Adrenal gland (tissue), 5 donors: ENCODE measurements around the gene SLC6A1.

ENCODE experiments used
- POLR2A ChIP-seq, 2 donors: fragments of 450-650 bp; IDR thresholded peaks; one replicate each; pipeline ENCODE4 v1.6.1; 2017; ENCODE audit warnings: antibody characterized with exemption in 2 of 2, mild to moderate bottlenecking in 2 of 2, moderate library complexity in 1 of 2
- TF ChIP-seq, protein P1 (sequence below), 6 experiments: fragments of 450-650 bp in 4 of 6; fragments of 200-600 bp in 2 of 6; sonication (generic) in 1 of 6; IDR thresholded peaks; 1 replicate in 5 of 6; 2 replicates in 1 of 6; pipeline versions ENCODE4 v1.5.1 to v1.8.0; 2016 to 2021; ENCODE audit warnings: antibody characterized with exemption in 6 of 6, mild to moderate bottlenecking in 2 of 6, moderate library complexity in 1 of 6
- donor health status: DM: no; HTN: no; CAD: no.

DNA sequence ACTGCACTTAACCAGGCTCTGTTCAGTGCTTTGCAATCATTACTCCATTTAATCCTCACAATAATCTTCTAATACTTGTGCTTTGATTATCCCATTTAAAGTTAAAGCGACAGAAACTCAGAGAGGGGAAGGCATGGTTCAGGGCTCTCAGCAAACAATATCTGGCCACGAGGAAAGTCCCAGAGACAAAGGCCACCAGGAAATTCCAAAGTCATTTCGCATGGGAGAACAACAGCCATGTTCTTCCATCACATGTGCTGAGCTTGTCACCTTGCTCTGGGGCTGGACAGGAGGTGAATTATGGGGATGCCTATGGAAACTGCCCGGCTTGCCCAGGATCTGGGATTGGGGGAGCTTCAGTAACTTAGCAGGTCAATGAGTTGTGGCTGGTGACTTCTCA lies 95.5 kb downstream of the SLC6A1 start:
- TF ChIP-seq, protein P1, sequence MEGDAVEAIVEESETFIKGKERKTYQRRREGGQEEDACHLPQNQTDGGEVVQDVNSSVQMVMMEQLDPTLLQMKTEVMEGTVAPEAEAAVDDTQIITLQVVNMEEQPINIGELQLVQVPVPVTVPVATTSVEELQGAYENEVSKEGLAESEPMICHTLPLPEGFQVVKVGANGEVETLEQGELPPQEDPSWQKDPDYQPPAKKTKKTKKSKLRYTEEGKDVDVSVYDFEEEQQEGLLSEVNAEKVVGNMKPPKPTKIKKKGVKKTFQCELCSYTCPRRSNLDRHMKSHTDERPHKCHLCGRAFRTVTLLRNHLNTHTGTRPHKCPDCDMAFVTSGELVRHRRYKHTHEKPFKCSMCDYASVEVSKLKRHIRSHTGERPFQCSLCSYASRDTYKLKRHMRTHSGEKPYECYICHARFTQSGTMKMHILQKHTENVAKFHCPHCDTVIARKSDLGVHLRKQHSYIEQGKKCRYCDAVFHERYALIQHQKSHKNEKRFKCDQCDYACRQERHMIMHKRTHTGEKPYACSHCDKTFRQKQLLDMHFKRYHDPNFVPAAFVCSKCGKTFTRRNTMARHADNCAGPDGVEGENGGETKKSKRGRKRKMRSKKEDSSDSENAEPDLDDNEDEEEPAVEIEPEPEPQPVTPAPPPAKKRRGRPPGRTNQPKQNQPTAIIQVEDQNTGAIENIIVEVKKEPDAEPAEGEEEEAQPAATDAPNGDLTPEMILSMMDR (IDR thresholded peaks at IDR 0.05), result no peak
- TF ChIP-seq POLR2A (IDR thresholded peaks at IDR 0.05), result no peak
